ENCODE results near the gene HOXD8. TPM values are rescaled to one million over a fixed set of nuclear protein-coding genes. Genes with fewer than 3 reads are reported as not detected.

The HOXD8 gene
- total and polyA plus RNA-seq, 9 of the 15 experiments (the other 6 are each of a cell fraction or from before 2014, with no cell fraction given): 0.04 to 0.15 TPM; not detected in 7

- intact Hi-C loops (cut with micrococcal nuclease): no loop called here
- no peak overlapping the region for H3K4me3 ChIP-seq
- no peak for FAIRE-seq
These were observed 5.9 kb upstream of the HOXD8 start for GRCh38 chr2:176123411-176124109.

GRCh38 chr2:176124110-176124946 lies 5.2 kb upstream of the HOXD8 start:
- Histone ChIP-seq H3K9ac (ENCODE audit: insufficient read depth in 1 of 2, low read depth in 2 of 2, low read length in 2 of 2) (no peak overlapping the region), H3K9me3 (replicated peaks; ENCODE audit: control insufficient read depth, insufficient read depth, low read depth, low read length) (no peaks in the 10 kb centered on the region), H3K4me2 (ENCODE audit: insufficient read depth, low read length) (no peak overlapping the region), H3K4me1 (replicated peaks in 1 of 2; ENCODE audit: control insufficient read depth in 2 of 2, insufficient read depth in 2 of 2, low read length in 2 of 2) (peaks cover 0 to 26% of the 10 kb centered on the region in 2 experiments; a peak in 2 of 5 replicates), H3K36me3 (ENCODE audit: control insufficient read depth, insufficient read depth, low read length) (no peaks in the 10 kb centered on the region), H4K20me1 (replicated peaks; ENCODE audit: control insufficient read depth, insufficient read depth, low read length) (0 out of 2 replicates have a peak, but pooled peaks cover 6% of the 10 kb centered on the region), H3K4me3 (no peak overlapping the region), H3K27me3 (ENCODE audit: control insufficient read depth in 2 of 2, insufficient read depth in 2 of 2, low read length in 2 of 2) (peaks cover 76 to 78% of the 10 kb centered on the region in 2 experiments), H3K9me1 (ENCODE audit: control insufficient read depth, insufficient read depth, low read length) (no peaks in the 10 kb centered on the region), H2AFZ (ENCODE audit: low read depth, low read length) (no peak overlapping the region), H3K27ac (ENCODE audit: extremely low read depth, low read depth, low read length) (no peak overlapping the region), H3K79me2 (ENCODE audit: control insufficient read depth, insufficient read depth, low read length) (no peaks in the 10 kb centered on the region)
- ChIA-PET CTCF (ENCODE audit: low intra/inter-chr PET ratio) (interaction anchor here (1.1 kb wide), 1 partner anchor 1023 kb away, joined by 3 read pairs; no protein-coding TSS in a partner anchor), POLR2A (interaction anchor here (0.6 kb wide), 1 partner anchor 1471 kb away, joined by 3 read pairs; no protein-coding TSS in a partner anchor)
- no TSS peak for BruUV-seq (replicated peaks)
- ATAC-seq (no peak), DNase-seq (ENCODE audit: extremely low read depth in 1 of 4, low spot score in 3 of 4) (no peak), FAIRE-seq (no peak)
- WGBS (ENCODE audit: insufficient coverage, low coverage, missing lambda C conversion rate): 1% methylated on average over 34 of the region's 34 CpGs
- 0 out of 2 replicates have a peak, but pooled peaks have one; percentile 16 for TF ChIP-seq ZNF316 (IDR thresholded peaks at IDR 0.05)
- 0 out of 2 replicates have a peak, but pooled peaks have one; percentile 23 for TF ChIP-seq EGR1 (conservative IDR thresholded peaks at IDR 0.05)
- TF ChIP-seq E2F8 (IDR thresholded peaks at IDR 0.05; ENCODE audit: low read depth, partially characterized antibody): no peak
- intact Hi-C loops (cut with micrococcal nuclease) (no loop called here), in situ Hi-C loops (cut with MboI) (no loop called here)

More at GRCh38 chr2:176123411-176124109, 5.9 kb upstream of the HOXD8 start:
- in situ Hi-C loops (cut with MboI): no loop called here
- H3K9me1 ChIP-seq (ENCODE audit: control insufficient read depth, insufficient read depth, low read length): no peaks in the 10 kb centered on the region
- no peak overlapping the region for H3K9ac ChIP-seq (ENCODE audit: insufficient read depth in 1 of 2, low read depth in 2 of 2, low read length in 2 of 2)
- H3K27me3 ChIP-seq (ENCODE audit: control insufficient read depth in 2 of 2, insufficient read depth in 2 of 2, low read length in 2 of 2): peaks cover 69 to 71% of the 10 kb centered on the region in 2 experiments
- BruUV-seq (replicated peaks): no TSS peak
- TF ChIP-seq EZH2 (IDR thresholded peaks at IDR 0.05; ENCODE audit: borderline replicate concordance, low read depth, low read length): peak; percentile 82; the same call in 1 of the 2 replicates
- TF ChIP-seq ADNP (tag; IDR thresholded peaks at IDR 0.05): no peak
- ATAC-seq: no peak
- CTCF ChIA-PET (ENCODE audit: low intra/inter-chr PET ratio): interaction anchor here (1.1 kb wide), 1 partner anchor 1024 kb away, joined by 3 read pairs; no protein-coding TSS in a partner anchor
- no peaks in the 10 kb centered on the region for H3K36me3 ChIP-seq (ENCODE audit: control insufficient read depth, insufficient read depth, low read length)
- H3K79me2 ChIP-seq (ENCODE audit: control insufficient read depth, insufficient read depth, low read length): no peaks in the 10 kb centered on the region
- POLR2A ChIA-PET: interaction anchor here (0.6 kb wide), 1 partner anchor 1470 kb away, joined by 3 read pairs; no protein-coding TSS in a partner anchor
- H3K9me3 ChIP-seq (replicated peaks; ENCODE audit: control insufficient read depth, insufficient read depth, low read depth, low read length): no peaks in the 10 kb centered on the region
- no peak overlapping the region for H2AFZ ChIP-seq (ENCODE audit: low read depth, low read length)
- WGBS (ENCODE audit: insufficient coverage, low coverage, missing lambda C conversion rate): 8% methylated on average over 39 of the region's 40 CpGs
- no peak overlapping the region for H3K4me2 ChIP-seq (ENCODE audit: insufficient read depth, low read length)
- H4K20me1 ChIP-seq (replicated peaks; ENCODE audit: control insufficient read depth, insufficient read depth, low read length): 0 out of 2 replicates have a peak, but pooled peaks cover 6% of the 10 kb centered on the region
- no peak overlapping the region for H3K27ac ChIP-seq (ENCODE audit: extremely low read depth, low read depth, low read length)
- H3K4me1 ChIP-seq (replicated peaks in 1 of 2; ENCODE audit: control insufficient read depth in 2 of 2, insufficient read depth in 2 of 2, low read length in 2 of 2): peaks cover 0 to 19% of the 10 kb centered on the region in 2 experiments; a peak in 2 of 5 replicates
- DNase-seq (ENCODE audit: extremely low read depth in 1 of 4, low spot score in 3 of 4): no peak

All from K562 (cell line).